Stimulated activated CD8-positive, alpha-beta memory T cell treated with anti-CD3 and anti-CD28 coated beads, Interleukin-12 subunit alpha, Interleukin-12 subunit beta, amount 100 ng/mL, for 1 hour (primary cell): Measurements from ENCODE around the gene CSNK1E.

Experiments
- DNase-seq: peaks from one replicate; pipeline ENCODE4 v3.0.0-alpha.2; 2020; ENCODE audit warnings: low read depth

The CSNK1E gene

DNA sequence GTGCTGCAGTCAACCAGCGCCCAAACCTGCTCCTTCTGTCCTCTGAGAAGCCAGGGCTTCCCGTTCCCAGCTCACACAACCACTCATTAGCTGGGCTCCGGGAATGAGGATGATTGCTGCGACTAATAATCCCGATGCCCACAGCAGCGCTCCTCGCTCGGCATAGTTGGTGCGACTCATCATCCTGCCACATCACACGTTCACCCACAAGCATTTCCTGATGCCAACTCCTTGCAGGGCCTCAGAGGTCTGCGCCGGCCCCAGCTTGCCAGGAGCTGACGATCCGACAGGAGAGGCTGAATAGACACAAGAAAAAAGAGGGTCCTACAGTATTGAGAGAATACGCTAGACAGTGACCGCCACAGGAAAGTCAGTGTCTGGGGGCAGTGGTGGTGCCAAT is 10.6 kb upstream of the CSNK1E start:
- DNase-seq = no peak

DNA sequence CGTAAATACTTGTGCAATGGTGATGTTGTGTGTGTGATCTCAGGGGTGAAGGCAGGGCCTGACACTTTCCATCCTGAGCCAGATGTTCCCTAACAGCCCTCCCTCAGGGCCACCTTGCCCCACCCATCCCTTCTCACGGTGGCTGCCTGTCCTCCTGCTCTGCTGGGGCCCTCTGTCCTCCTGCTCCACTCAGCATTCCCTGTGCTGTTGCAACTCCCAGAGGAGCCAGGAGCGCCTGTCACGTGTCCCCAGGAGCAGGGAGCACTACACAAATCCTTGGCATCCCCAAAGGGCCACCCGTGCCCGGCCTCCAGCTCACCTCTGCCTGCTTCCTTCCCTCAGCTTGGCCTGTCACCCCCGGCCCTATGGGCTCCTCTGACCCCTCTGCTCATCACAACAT is 10.2 kb upstream of the CSNK1E start:
- no peak for DNase-seq

DNA sequence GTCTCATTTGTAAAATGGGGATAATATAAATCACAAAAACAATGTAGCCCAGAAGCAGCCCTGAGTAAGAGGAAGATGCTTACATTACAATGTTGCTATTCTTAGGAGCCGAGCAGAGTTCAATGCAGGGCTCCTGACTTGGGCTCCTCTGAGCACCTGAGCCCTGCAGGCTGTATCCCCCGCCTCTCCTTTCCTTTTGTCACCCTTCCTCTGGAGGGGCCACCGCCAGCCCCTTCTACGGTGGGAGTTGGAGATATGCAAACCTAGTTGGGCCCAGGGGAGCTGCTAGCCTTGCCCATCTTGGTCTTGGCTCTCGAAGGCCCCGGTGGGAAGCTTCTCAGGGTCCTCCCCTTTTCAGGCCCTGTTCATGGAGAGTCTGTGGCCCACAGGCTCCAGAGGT is 8.4 kb upstream of the CSNK1E start:
- no peak for DNase-seq

- DNase-seq = no peak
These were observed 3.6 kb upstream of the CSNK1E start for GRCh38 chr22:38320605-38321402.

GRCh38 chr22:38318792-38319773 is 1.9 kb upstream of the CSNK1E start:
- no peak for DNase-seq

DNA sequence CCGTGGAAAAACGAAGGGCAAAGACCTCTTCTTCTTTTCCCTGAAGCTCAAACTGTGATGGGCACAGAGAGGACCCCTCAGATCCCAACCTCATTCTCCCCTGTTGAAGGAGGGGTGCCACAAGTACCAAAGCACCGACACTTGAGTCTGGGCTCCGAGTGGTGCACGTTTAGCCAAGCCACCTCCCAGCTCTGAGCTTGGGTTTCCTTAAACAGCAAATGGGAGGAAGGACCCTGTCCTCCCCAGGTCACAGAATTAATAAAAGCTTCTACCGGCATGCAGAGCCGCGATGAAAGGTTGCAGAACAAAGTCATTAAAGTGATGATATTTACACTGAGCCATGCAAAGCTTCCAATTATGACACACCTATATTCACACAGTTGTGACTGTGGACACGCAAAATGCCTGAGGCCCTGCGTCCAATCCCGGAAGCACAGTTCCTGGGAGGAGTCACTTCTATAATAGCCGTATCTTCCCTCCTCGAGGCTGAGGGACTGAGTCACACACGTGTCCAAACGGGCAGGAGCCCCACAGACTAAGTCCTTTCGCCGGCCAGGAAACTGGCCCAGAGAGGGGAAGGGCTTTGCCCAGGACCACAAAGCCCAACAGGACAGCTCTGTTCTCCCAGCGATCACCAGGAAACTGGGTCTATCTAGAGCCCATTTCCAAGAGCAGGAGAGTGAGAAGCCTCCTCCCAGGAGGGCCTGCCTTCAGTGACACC is 922 bp upstream of the CSNK1E start:
- no peak for DNase-seq

DNA sequence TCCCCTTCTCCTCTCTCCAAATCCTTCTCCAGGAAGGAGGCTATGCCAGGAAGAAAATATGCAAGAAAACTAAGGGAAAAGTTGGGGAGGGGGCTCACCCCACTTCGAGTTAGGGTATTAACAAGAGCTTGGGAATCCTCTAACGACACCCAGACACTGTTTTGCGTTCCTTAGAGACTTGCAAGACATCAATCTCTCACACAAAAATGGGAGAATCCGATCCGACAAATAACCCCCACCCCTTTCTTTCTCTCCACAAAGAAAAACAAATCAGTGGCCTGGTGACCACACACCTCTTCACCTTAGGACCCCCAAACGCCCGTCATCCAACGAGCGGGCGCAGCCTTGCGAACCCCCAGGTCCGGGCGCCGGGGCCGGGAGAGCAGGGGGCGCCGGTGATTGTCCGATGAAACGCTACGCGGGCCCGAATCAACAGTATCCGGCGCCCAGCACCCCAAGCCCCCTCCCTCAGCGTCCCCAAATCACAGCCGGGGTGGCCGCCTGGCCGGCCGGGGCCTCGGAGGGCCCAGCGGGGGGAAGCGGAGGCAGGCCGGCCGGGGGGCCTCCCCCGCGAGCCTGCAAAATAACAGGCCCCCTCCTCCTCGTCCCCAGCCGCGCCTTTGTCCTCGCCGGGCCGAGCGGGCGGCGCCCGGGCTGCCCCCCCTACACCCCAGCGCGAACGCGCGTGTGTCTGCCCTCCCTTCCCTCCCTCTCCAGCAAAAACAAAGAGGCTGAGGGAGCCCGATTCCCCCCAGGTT is 690 bp downstream of the CSNK1E start:
- DNase-seq = peak; percentile 36

- no peak for DNase-seq
These were observed 1.3 kb downstream of the CSNK1E start for GRCh38 chr22:38315823-38316363.

DNA sequence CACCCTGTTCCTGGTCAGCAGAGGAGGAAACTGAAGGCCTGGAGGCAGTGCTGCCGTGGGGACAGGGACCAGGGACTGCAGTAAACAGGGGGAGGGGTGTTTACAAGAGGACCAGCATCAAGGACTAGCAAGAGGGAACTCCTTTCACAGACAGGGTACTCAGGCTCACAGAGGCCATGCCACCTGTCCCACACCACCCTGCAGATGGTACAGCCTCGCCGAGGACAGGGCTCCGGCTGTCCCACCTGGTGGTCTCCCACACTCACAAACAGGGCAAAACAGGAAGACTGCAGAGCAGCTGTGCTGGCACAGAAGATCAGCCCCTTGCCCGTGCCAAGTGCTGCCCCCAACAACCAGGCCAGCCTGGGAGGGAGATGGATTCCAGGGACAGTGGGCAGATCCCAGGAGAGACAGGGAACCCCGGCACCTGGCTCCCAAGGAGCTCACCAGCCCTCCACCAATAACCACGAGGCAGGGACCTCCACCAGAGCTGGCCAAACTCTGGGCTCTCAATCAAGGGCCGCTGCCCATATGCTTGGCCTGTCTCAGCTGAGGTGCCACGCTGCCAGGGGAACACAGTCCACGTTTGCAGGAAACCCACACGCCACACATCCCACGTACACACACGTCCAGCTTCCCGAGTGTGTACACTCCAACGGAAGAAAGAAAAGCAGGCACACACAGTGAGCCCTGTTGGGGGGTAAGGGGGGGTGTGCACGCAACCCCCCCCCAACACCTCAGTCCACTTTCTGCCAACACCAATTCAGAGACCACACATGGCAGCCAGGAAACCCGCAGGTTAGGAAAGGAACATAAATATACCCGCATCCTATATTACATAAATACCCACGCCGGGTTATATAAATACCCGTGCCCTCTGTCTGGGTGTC is 2.1 kb downstream of the CSNK1E start:
- DNase-seq = no peak

GRCh38 chr22:38314051-38314932 is 2.9 kb downstream of the CSNK1E start:
- no peak for DNase-seq

- DNase-seq = no peak
These were observed 3.8 kb downstream of the CSNK1E start for GRCh38 chr22:38313384-38313955.

DNA sequence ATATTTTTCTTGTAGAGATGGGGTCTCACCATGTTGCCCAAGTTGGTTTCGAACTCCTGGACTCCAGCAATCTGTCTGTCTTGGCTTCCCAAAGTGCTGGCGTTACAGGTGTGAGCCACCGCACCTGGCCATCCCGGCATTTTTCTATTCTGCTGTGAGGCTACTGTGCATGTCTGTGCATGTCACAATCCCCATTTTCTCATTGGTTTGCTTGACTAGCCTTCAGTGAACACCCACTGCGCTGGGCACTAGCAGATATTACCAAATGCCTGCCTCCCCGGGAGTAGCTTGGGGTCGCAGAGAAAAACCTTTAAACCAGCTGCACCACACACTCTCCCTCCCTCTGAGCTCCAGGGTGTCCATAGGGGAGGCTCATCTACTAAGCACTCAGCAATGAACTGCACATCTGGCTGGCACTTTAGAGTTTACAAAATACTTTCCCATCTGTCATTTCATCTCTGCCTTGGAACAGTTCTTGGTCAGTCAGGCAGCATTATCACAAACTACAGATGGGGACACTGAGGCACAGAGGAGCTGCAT is 4.9 kb downstream of the CSNK1E start:
- DNase-seq = no peak

DNA sequence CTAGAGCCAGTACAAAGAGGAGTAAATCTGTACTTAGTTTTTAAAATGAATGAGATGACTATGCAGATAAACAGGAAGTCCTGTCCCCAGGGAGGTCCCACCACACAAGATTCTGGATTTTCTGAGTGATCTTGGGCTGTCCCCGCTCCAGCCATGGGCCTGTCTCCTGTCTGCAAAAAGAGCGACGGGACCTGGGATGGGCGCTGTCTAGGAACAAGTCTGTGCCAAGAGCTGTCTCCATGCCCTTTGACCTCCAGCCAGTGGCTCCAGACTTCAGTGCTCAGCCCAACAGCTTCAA is 6.0 kb downstream of the CSNK1E start:
- DNase-seq = no peak

DNA sequence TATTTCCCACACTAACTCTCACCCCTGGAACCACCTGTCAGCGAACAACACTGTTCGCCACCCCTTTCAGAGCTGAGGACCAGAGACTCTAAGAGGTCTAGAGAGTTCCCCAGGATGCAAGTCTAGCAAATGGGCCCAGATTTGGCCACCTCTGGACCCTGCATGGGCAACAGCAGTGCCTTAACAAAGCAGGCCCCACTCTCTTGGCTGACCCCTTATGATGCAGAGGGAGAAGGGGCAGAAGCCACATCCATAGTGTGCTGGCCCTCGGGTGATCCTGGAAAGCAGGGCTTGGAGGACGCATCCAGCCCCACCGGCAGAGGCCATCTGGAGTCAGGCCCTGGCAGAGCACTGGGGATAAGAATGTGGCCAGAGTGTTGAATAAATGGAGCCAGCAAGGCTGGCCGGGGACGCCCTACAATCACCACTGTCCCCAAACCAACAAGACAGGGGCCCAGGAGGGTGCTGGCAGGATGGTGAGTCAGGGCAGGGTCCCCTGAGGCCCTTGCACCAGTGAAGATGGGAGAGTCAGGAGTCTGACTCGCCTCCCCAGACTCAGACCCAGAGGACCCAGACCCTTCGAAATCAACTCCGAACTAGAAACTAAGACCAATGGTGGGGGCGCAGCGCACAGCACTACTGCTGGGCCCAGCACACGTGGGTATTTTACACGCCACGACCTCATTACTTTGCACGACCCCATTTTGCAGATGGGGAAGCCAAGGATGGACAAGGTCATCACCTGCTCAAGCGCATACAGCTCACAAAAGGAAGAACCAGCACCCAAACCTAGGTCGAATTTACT is 6.5 kb downstream of the CSNK1E start:
- no peak for DNase-seq

GRCh38 chr22:38309614-38310517 is 7.4 kb downstream of the CSNK1E start:
- DNase-seq = no peak

GRCh38 chr22:38308791-38309498 is 8.3 kb downstream of the CSNK1E start:
- no peak for DNase-seq
